Hepatocyte (in vitro differentiated cells): ENCODE results near the gene FHIP1B.

Experiments used
- CTCF ChIP-seq: fragments of 200-600 bp; sonication (generic); IDR thresholded peaks from 2 replicates; pipeline ENCODE4 v1.5.1; 2016; ENCODE audit warnings: antibody characterized with exemption, mild to moderate bottlenecking; ENCODE audit not compliant: poor library complexity
- EZH2phosphoT487 ChIP-seq: fragments of 200-600 bp; sonication (generic); IDR thresholded peaks from one replicate; pipeline ENCODE4 v1.6.1; 2018; ENCODE audit warnings: antibody characterized with exemption, mild to moderate bottlenecking, low read depth, moderate library complexity; ENCODE audit not compliant: unreplicated experiment, severe bottlenecking

- TF ChIP-seq CTCF, result no peak
- no peak for TF ChIP-seq EZH2phosphoT487
Measured at GRCh38 chr11:6251990-6252473, 17.6 kb upstream of the FHIP1B start.
